ENCODE measurements around the gene BRDT. TPM values are rescaled to one million over a fixed set of nuclear protein-coding genes. Genes with fewer than 3 reads are reported as not detected.

Gene BRDT
- total RNA-seq, 1 experiment from 2014 or later: 0.13 TPM

DNA sequence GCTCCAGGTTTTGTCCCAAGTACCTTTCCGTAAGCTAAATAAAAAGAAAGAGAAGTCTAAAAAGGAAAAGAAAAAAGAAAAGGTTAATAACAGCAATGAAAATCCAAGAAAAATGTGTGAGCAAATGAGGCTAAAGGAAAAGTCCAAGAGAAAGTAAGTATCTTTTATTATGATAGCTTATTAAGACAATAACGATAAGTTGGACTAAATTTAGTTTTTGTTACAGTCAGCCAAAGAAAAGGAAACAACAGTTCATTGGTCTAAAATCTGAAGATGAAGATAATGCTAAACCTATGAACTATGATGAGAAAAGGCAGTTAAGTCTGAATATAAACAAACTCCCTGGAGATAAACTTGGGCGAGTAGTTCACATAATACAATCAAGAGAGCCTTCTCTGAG lies 31.5 kb downstream of the BRDT start:
- TF ChIP-seq ATF2 (CRISPR knock-in tag; IDR thresholded peaks at IDR 0.05; ENCODE audit: borderline replicate concordance, low read depth): no peak
- H3K4me1 Mint-ChIP-seq: no peaks in the 10 kb centered on the region
- H3K4me3 Mint-ChIP-seq: no peak overlapping the region
- H3K27ac Mint-ChIP-seq: no peak overlapping the region
- H3K9me3 Mint-ChIP-seq: no peaks in the 10 kb centered on the region
- POLR2A ChIA-PET: no interaction called here
- no peaks in the 10 kb centered on the region for H3K27me3 Mint-ChIP-seq (ENCODE audit: low read depth)
- CTCF ChIA-PET: no interaction called here
- DNase-seq (ENCODE audit: low spot score): no peak
- no peak for ATAC-seq
- no peaks in the 10 kb centered on the region for H3K36me3 Mint-ChIP-seq

- H3K4me1 Mint-ChIP-seq: no peaks in the 10 kb centered on the region
- ATAC-seq (no peak), DNase-seq (ENCODE audit: low spot score) (no peak)
- no peak overlapping the region for H3K4me3 Mint-ChIP-seq
- H3K27ac Mint-ChIP-seq: no peak overlapping the region
- no peaks in the 10 kb centered on the region for H3K27me3 Mint-ChIP-seq (ENCODE audit: low read depth)
- POLR2A ChIA-PET: no interaction called here
- no peak for TF ChIP-seq GTF2I (CRISPR knock-in tag; conservative IDR thresholded peaks at IDR 0.05)
- no peak for TF ChIP-seq NFE2L1 (CRISPR knock-in tag; IDR thresholded peaks at IDR 0.05)
- no peak for TF ChIP-seq ZNF232 (CRISPR knock-in tag; IDR thresholded peaks at IDR 0.05)
- no peak for TF ChIP-seq E2F4 (CRISPR knock-in tag; IDR thresholded peaks at IDR 0.05; ENCODE audit: borderline replicate concordance, low read depth)
- TF ChIP-seq, protein P1, sequence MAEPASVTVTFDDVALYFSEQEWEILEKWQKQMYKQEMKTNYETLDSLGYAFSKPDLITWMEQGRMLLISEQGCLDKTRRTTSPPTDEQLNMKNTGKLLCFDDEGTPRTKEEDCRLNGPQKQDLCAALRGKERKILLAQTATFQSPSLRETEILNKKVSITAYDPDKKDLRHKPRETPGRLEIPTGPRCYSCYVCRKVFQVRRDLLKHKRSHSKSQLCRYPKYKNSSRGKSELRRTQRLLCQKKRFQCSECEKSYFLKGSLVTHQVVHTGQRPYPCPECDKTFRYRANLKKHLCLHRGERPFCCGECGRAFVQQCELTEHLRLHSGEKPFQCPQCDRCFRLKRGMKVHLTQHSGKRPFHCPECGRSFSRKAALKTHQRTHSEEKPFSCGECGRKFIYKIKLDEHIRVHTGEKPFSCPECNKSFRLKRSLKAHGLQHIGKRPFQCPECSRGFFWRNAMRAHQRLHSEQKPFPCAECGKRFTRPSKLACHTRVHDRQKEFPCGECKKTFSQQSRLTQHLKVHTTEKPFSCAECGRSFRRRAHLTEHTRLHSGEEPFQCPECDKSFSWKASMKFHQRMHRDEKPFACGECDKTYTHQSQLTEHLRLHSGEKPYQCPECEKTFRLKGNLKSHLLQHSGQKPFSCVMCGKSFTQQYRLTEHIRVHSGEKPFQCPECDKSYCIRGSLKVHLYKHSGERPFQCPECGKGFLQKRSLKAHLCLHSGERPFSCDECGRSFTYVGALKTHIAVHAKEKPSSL (CRISPR knock-in tag; conservative IDR thresholded peaks at IDR 0.05): no peak
- no peak for TF ChIP-seq NR1H2 (CRISPR knock-in tag; IDR thresholded peaks at IDR 0.05)
- no peak for TF ChIP-seq GABPB1 (CRISPR knock-in tag; IDR thresholded peaks at IDR 0.05)
- TF ChIP-seq MYBL2 (CRISPR knock-in tag; IDR thresholded peaks at IDR 0.05): no peak
- no peak for TF ChIP-seq SP1 (CRISPR knock-in tag; conservative IDR thresholded peaks at IDR 0.05)
- no peak for TF ChIP-seq ZNF423 (CRISPR knock-in tag; IDR thresholded peaks at IDR 0.05)
- TF ChIP-seq, protein P2, sequence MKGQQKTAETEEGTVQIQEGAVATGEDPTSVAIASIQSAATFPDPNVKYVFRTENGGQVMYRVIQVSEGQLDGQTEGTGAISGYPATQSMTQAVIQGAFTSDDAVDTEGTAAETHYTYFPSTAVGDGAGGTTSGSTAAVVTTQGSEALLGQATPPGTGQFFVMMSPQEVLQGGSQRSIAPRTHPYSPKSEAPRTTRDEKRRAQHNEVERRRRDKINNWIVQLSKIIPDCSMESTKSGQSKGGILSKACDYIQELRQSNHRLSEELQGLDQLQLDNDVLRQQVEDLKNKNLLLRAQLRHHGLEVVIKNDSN (CRISPR knock-in tag; IDR thresholded peaks at IDR 0.05): no peak
- TF ChIP-seq, protein P3, sequence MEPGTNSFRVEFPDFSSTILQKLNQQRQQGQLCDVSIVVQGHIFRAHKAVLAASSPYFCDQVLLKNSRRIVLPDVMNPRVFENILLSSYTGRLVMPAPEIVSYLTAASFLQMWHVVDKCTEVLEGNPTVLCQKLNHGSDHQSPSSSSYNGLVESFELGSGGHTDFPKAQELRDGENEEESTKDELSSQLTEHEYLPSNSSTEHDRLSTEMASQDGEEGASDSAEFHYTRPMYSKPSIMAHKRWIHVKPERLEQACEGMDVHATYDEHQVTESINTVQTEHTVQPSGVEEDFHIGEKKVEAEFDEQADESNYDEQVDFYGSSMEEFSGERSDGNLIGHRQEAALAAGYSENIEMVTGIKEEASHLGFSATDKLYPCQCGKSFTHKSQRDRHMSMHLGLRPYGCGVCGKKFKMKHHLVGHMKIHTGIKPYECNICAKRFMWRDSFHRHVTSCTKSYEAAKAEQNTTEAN (CRISPR knock-in tag; IDR thresholded peaks at IDR 0.05): no peak
- no peak for TF ChIP-seq ERG (CRISPR knock-in tag; IDR thresholded peaks at IDR 0.05)
- TF ChIP-seq, protein P4, sequence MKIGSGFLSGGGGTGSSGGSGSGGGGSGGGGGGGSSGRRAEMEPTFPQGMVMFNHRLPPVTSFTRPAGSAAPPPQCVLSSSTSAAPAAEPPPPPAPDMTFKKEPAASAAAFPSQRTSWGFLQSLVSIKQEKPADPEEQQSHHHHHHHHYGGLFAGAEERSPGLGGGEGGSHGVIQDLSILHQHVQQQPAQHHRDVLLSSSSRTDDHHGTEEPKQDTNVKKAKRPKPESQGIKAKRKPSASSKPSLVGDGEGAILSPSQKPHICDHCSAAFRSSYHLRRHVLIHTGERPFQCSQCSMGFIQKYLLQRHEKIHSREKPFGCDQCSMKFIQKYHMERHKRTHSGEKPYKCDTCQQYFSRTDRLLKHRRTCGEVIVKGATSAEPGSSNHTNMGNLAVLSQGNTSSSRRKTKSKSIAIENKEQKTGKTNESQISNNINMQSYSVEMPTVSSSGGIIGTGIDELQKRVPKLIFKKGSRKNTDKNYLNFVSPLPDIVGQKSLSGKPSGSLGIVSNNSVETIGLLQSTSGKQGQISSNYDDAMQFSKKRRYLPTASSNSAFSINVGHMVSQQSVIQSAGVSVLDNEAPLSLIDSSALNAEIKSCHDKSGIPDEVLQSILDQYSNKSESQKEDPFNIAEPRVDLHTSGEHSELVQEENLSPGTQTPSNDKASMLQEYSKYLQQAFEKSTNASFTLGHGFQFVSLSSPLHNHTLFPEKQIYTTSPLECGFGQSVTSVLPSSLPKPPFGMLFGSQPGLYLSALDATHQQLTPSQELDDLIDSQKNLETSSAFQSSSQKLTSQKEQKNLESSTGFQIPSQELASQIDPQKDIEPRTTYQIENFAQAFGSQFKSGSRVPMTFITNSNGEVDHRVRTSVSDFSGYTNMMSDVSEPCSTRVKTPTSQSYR (CRISPR knock-in tag; IDR thresholded peaks at IDR 0.05): no peak
- no peak for TF ChIP-seq ARID4B (CRISPR knock-in tag; IDR thresholded peaks at IDR 0.05; ENCODE audit: borderline replicate concordance)
- no peaks in the 10 kb centered on the region for H3K9me3 Mint-ChIP-seq
- CTCF ChIA-PET: no interaction called here
- H3K36me3 Mint-ChIP-seq: no peaks in the 10 kb centered on the region
Observed at GRCh38 chr1:91981996-91982609, 32.9 kb downstream of the BRDT start.

Measured in WTC11 (cell line).